ENCODE data around the gene CEP152. TPM values are rescaled to one million over a fixed set of nuclear protein-coding genes. Genes with fewer than 3 reads are reported as not detected.

CEP152 gene
- total and polyA plus RNA-seq, 2 of the 13 experiments (the other 11 are each of a cell fraction or from before 2014, with no cell fraction given): 1.3 to 14.7 TPM

GRCh38 chr15:48810414-48811324 is at the start of gene CEP152 (continued):
- TF ChIP-seq, protein P1, sequence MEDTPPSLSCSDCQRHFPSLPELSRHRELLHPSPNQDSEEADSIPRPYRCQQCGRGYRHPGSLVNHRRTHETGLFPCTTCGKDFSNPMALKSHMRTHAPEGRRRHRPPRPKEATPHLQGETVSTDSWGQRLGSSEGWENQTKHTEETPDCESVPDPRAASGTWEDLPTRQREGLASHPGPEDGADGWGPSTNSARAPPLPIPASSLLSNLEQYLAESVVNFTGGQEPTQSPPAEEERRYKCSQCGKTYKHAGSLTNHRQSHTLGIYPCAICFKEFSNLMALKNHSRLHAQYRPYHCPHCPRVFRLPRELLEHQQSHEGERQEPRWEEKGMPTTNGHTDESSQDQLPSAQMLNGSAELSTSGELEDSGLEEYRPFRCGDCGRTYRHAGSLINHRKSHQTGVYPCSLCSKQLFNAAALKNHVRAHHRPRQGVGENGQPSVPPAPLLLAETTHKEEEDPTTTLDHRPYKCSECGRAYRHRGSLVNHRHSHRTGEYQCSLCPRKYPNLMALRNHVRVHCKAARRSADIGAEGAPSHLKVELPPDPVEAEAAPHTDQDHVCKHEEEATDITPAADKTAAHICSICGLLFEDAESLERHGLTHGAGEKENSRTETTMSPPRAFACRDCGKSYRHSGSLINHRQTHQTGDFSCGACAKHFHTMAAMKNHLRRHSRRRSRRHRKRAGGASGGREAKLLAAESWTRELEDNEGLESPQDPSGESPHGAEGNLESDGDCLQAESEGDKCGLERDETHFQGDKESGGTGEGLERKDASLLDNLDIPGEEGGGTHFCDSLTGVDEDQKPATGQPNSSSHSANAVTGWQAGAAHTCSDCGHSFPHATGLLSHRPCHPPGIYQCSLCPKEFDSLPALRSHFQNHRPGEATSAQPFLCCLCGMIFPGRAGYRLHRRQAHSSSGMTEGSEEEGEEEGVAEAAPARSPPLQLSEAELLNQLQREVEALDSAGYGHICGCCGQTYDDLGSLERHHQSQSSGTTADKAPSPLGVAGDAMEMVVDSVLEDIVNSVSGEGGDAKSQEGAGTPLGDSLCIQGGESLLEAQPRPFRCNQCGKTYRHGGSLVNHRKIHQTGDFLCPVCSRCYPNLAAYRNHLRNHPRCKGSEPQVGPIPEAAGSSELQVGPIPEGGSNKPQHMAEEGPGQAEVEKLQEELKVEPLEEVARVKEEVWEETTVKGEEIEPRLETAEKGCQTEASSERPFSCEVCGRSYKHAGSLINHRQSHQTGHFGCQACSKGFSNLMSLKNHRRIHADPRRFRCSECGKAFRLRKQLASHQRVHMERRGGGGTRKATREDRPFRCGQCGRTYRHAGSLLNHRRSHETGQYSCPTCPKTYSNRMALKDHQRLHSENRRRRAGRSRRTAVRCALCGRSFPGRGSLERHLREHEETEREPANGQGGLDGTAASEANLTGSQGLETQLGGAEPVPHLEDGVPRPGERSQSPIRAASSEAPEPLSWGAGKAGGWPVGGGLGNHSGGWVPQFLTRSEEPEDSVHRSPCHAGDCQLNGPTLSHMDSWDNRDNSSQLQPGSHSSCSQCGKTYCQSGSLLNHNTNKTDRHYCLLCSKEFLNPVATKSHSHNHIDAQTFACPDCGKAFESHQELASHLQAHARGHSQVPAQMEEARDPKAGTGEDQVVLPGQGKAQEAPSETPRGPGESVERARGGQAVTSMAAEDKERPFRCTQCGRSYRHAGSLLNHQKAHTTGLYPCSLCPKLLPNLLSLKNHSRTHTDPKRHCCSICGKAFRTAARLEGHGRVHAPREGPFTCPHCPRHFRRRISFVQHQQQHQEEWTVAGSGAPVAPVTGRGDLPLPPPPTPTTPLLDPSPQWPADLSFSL (CRISPR knock-in tag; IDR thresholded peaks at IDR 0.05): no peak
- no peak for TF ChIP-seq SRSF9 (IDR thresholded peaks at IDR 0.05; ENCODE audit: borderline replicate concordance, insufficient read depth, low read depth, low read length, poor library complexity, severe bottlenecking)
- no peak for TF ChIP-seq ZNF557 (CRISPR knock-in tag; IDR thresholded peaks at IDR 0.05)
- peak; percentile 98 for TF ChIP-seq MXI1 (IDR thresholded peaks at IDR 0.05; ENCODE audit: borderline replicate concordance, low read depth, low read length)
- peak; percentile 79 for TF ChIP-seq KMT2A (CRISPR knock-in tag; IDR thresholded peaks at IDR 0.05)
- peak; percentile 14; the same call in 1 of the 2 replicates for TF ChIP-seq NRL (CRISPR knock-in tag; IDR thresholded peaks at IDR 0.05; ENCODE audit: borderline replicate concordance)
- peak; percentile 67; the same call in 1 of the 2 replicates for TF ChIP-seq KDM5B (CRISPR knock-in tag; IDR thresholded peaks at IDR 0.05; ENCODE audit: borderline replicate concordance)
- no peak for TF ChIP-seq ATF3 (CRISPR knock-in tag; IDR thresholded peaks at IDR 0.05)
- no peak for TF ChIP-seq ZNF550 (CRISPR knock-in tag; IDR thresholded peaks at IDR 0.05; ENCODE audit: borderline replicate concordance)
- TF ChIP-seq, protein P2, sequence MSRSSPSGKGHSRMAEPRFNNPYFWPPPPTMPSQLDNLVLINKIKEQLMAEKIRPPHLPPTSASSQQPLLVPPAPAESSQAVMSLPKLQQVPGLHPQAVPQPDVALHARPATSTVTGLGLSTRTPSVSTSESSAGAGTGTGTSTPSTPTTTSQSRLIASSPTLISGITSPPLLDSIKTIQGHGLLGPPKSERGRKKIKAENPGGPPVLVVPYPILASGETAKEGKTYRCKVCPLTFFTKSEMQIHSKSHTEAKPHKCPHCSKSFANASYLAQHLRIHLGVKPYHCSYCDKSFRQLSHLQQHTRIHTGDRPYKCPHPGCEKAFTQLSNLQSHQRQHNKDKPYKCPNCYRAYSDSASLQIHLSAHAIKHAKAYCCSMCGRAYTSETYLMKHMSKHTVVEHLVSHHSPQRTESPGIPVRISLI (CRISPR knock-in tag; IDR thresholded peaks at IDR 0.05; ENCODE audit: borderline replicate concordance): no peak
- no peak for TF ChIP-seq GFI1 (CRISPR knock-in tag; IDR thresholded peaks at IDR 0.05; ENCODE audit: borderline replicate concordance)
- TF ChIP-seq CHD2 (IDR thresholded peaks at IDR 0.05; ENCODE audit: low read depth, low read length): peak; percentile 44; the same call in 1 of the 2 replicates
- TF ChIP-seq ATF1 (CRISPR knock-in tag; IDR thresholded peaks at IDR 0.05): peak; percentile 84
- no peak for TF ChIP-seq ZNF619 (CRISPR knock-in tag; IDR thresholded peaks at IDR 0.05)
- 0 out of 2 replicates have a peak, but pooled peaks have one; percentile 2 for TF ChIP-seq ZFY (CRISPR knock-in tag; IDR thresholded peaks at IDR 0.05)
- TF ChIP-seq, protein P3, sequence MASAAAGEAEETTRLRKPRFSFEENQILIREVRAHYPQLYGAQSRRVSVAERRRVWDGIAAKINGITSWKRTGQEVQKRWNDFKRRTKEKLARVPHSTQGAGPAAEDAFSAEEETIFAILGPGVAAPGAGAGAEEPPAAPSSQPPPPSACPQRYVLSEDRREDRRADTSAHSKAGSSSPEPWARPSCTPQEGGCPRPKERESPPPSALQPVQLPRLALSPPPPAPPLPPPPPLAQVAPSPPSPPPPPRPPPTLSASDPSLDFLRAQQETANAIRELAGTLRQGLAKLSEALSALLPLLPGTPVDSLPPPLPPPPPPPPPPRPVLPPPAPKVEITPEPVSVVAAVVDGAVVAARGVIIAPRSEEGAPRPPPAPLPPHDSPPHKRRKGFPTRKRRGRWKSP (CRISPR knock-in tag; IDR thresholded peaks at IDR 0.05): no peak
- no peak; the same call in 1 of the 2 replicates for TF ChIP-seq ZNF556 (CRISPR knock-in tag; IDR thresholded peaks at IDR 0.05; ENCODE audit: borderline replicate concordance)
- TF ChIP-seq MTF1 (CRISPR knock-in tag; IDR thresholded peaks at IDR 0.05): no peak
- no peak for TF ChIP-seq ZNF616 (CRISPR knock-in tag; IDR thresholded peaks at IDR 0.05; ENCODE audit: low read depth)
- TF ChIP-seq, protein P4, sequence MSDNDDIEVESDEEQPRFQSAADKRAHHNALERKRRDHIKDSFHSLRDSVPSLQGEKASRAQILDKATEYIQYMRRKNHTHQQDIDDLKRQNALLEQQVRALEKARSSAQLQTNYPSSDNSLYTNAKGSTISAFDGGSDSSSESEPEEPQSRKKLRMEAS (IDR thresholded peaks at IDR 0.05): peak; percentile 72
